Measurements from ENCODE around the gene HTD2.

- TF ChIP-seq CEBPB (IDR thresholded peaks at IDR 0.05) (no peak), E2F6 (IDR thresholded peaks at IDR 0.05; ENCODE audit: borderline replicate concordance, low read depth) (no peak), POLR2A (IDR thresholded peaks at IDR 0.05; ENCODE audit: low read length) (no peak), NPAS2 (CRISPR knock-in tag; IDR thresholded peaks at IDR 0.05; ENCODE audit: borderline replicate concordance) (no peak), CTCF (IDR thresholded peaks at IDR 0.05) (no peak), NR3C1 (IDR thresholded peaks at IDR 0.05) (no peak)
Measured at GRCh38 chr3:58281069-58281468, 25.3 kb upstream of the HTD2 start.

Data from A549 (cell line).